Esophagus muscularis mucosa (tissue), 3 donors: Measurements from ENCODE around the gene KRTAP5-8.

Experiments
- POLR2A ChIP-seq: fragments of 450-650 bp; IDR thresholded peaks from one replicate; pipeline ENCODE4 v1.6.1; 2017; ENCODE audit warnings: antibody characterized with exemption, moderate library complexity, mild to moderate bottlenecking, low read depth
- POLR2AphosphoS5 ChIP-seq, 2 donors: sonication (generic); formaldehyde crosslinking; IDR thresholded peaks; one replicate each; pipeline ENCODE4 v1.6.1; 2017; ENCODE audit warnings: antibody characterized with exemption in 2 of 2
- TF ChIP-seq, protein P1 (sequence below), 3 experiments: fragments of 200-600 bp in 2 of 3; fragments of 450-650 bp in 1 of 3; sonication (generic) in 2 of 3; IDR thresholded peaks; one replicate each; pipeline ENCODE4 v1.5.1; 2017 to 2019; ENCODE audit warnings: antibody characterized with exemption in 3 of 3, mild to moderate bottlenecking in 2 of 3, moderate library complexity in 1 of 3

DNA sequence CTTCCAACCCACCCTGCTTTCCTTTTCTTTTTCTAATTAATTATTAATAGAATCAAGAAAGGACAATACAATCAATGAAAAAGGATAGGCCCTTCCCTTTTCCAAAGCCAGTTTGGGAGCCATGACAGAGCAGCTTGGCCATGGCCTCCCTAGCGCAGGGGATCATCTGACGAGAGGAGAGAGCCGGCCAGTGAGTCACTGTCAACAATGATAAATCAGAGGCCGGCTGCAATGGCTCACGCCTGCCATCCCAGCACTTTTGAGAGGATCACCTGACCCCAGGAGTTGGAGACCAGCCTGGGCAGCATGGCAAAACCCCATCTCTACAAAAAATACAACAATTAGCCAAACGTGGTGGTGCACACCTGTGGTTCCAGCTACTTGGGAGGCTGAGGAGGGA lies 38.3 kb upstream of the KRTAP5-8 start:
- TF ChIP-seq, protein P1, sequence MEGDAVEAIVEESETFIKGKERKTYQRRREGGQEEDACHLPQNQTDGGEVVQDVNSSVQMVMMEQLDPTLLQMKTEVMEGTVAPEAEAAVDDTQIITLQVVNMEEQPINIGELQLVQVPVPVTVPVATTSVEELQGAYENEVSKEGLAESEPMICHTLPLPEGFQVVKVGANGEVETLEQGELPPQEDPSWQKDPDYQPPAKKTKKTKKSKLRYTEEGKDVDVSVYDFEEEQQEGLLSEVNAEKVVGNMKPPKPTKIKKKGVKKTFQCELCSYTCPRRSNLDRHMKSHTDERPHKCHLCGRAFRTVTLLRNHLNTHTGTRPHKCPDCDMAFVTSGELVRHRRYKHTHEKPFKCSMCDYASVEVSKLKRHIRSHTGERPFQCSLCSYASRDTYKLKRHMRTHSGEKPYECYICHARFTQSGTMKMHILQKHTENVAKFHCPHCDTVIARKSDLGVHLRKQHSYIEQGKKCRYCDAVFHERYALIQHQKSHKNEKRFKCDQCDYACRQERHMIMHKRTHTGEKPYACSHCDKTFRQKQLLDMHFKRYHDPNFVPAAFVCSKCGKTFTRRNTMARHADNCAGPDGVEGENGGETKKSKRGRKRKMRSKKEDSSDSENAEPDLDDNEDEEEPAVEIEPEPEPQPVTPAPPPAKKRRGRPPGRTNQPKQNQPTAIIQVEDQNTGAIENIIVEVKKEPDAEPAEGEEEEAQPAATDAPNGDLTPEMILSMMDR (IDR thresholded peaks at IDR 0.05) = no peak
- TF ChIP-seq POLR2A (no peak), POLR2AphosphoS5 (IDR thresholded peaks at IDR 0.05) (no peak)
